Measurements from ENCODE around the gene TRIM8.

- TF ChIP-seq EZH2 (IDR thresholded peaks at IDR 0.05; ENCODE audit: low read depth) (no peak), CTCF (conservative IDR thresholded peaks at IDR 0.05) (no peak)
Observed at GRCh38 chr10:102641880-102642735, 2.2 kb upstream of the TRIM8 start.
